ENCODE results near the gene FOCAD. TPM values are rescaled to one million over a fixed set of nuclear protein-coding genes. Genes with fewer than 3 reads are reported as not detected.

Gene FOCAD
- polyA plus RNA-seq, 2 donors: 4.6 to 6.1 TPM

DNA sequence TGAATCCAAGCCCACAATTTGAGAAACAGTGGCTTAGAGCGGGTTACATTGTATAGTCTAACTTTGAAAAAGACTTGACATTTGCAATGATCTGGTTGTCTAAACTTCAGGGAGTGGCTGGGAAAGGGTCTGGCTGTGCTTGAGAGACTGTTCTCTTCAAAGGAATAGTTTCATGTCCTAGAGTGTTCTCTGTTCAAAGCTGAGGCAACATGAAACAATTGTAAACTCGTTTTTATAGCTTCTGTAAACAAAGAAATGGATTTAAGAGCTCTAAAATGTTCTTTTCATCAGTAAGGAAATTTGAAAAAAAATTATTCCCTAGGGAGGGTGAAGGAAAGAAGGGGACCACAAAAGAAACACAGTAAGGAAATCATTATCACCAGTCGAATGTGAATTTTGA, 41.6 kb downstream of the FOCAD start:
- no peak overlapping the region for H3K4me3 ChIP-seq (ENCODE audit: low read depth in 1 of 2, low read length in 2 of 2)
- WGBS, 2 donors: 46 to 55% methylated on average over 3 of the region's 3 CpGs
- H3K27me3 ChIP-seq (ENCODE audit: control insufficient read depth in 1 of 2, insufficient read depth in 2 of 2, low read length in 2 of 2): no peaks in the 10 kb centered on the region
- no peaks in the 10 kb centered on the region for H3K36me3 ChIP-seq (ENCODE audit: control insufficient read depth in 2 of 2, insufficient read depth in 2 of 2, low read length in 1 of 2)
- H3K4me1 ChIP-seq (ENCODE audit: control insufficient read depth in 2 of 2, insufficient read depth in 2 of 2, low read length in 1 of 2): no peaks in the 10 kb centered on the region
- no peak overlapping the region for H3K27ac ChIP-seq (ENCODE audit: low read depth in 2 of 2, low read length in 1 of 2)
- no peaks in the 10 kb centered on the region for H3K9me3 ChIP-seq (ENCODE audit: control insufficient read depth in 2 of 2, insufficient read depth in 1 of 2, low read depth in 1 of 2, low read length in 1 of 2)

DNA sequence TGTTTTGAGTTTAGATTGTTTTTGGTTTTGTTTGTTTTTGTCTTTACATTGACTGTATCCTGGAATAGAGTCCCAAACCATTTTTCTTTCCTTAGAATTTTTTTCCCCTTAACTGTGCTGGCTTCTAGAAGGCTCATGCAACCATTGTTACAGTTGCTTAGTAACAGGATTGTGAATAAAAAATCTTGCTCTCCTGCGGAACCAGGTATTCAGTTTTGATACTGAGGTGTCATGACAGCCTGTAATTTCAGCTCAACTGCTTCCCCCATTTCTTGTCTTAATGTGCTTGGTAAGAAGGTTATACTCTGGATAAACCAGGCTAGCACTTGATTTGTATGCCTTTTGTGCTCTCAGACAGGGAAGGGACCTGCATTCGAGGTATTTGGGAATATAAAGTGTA, 42.1 kb downstream of the FOCAD start:
- Histone ChIP-seq H3K4me3 (ENCODE audit: low read depth in 1 of 2, low read length in 2 of 2) (no peak overlapping the region), H3K27ac (ENCODE audit: low read depth in 2 of 2, low read length in 1 of 2) (no peak overlapping the region), H3K4me1 (ENCODE audit: control insufficient read depth in 2 of 2, insufficient read depth in 2 of 2, low read length in 1 of 2) (no peaks in the 10 kb centered on the region), H3K27me3 (ENCODE audit: control insufficient read depth in 1 of 2, insufficient read depth in 2 of 2, low read length in 2 of 2) (no peaks in the 10 kb centered on the region), H3K36me3 (ENCODE audit: control insufficient read depth in 2 of 2, insufficient read depth in 2 of 2, low read length in 1 of 2) (no peaks in the 10 kb centered on the region), H3K9me3 (ENCODE audit: control insufficient read depth in 2 of 2, insufficient read depth in 1 of 2, low read depth in 1 of 2, low read length in 1 of 2) (no peaks in the 10 kb centered on the region)
- WGBS, 2 donors: 55 to 68% methylated on average over 2 of the region's 2 CpGs

DNA sequence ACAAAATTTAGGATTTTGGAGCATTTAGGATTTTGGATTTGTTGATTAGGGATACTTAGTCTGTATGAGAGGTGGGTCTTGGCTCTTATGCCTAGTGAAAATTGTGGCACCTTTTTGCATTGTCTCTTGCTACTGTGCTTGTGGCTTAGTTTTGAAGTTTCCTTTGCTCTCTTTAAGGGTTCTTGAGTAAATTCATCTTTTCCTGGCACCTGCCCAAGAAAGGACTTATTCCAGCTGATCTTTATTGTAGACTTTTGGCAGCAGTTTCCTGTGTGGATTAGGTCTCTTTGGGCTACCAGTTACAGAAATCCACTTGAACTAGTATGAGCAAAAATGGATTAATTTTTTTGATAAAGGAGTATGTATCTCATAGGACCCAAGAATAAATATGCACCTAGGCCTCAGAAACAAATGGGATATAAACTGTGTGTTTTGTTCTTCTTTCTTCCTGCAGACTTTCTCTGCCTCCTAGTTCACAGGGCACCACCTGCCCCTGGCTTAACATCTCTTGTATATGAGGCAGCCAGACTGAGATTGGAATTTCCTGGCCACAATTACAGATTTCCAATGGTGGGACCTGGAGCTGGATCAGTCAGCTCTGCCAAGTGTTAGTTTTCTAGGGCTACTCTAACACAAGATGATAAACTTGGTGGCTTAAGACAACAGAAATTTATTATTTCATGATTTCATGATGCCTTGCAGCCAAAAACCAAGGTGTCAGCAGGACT, 44.6 kb downstream of the FOCAD start:
- no peak overlapping the region for H3K27ac ChIP-seq (ENCODE audit: low read depth in 2 of 2, low read length in 1 of 2)
- no peaks in the 10 kb centered on the region for H3K27me3 ChIP-seq (ENCODE audit: control insufficient read depth in 1 of 2, insufficient read depth in 2 of 2, low read length in 2 of 2)
- H3K4me3 ChIP-seq (ENCODE audit: low read depth in 1 of 2, low read length in 2 of 2): no peak overlapping the region
- H3K4me1 ChIP-seq (ENCODE audit: control insufficient read depth in 2 of 2, insufficient read depth in 2 of 2, low read length in 1 of 2): no peaks in the 10 kb centered on the region
- no peaks in the 10 kb centered on the region for H3K9me3 ChIP-seq (ENCODE audit: control insufficient read depth in 2 of 2, insufficient read depth in 1 of 2, low read depth in 1 of 2, low read length in 1 of 2)
- no peaks in the 10 kb centered on the region for H3K36me3 ChIP-seq (ENCODE audit: control insufficient read depth in 2 of 2, insufficient read depth in 2 of 2, low read length in 1 of 2)

DNA sequence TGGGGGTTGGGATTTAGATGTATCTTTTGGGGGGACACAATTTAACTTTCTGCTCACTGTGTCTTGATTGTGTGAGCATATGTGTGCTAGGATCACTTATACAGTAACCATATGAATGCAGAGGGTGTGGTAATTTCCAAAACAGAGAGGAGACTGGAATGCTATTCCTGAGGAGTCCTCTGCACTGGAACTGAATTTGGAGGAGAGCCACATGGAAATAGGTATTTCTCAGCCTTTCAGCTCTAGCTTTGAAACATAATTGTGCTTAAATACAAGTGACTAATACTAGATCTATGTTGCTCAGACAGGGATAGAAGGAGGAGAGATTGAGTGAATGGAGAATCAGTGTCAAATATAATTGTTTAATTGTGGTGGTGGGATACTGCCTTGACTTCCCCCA, 45.5 kb downstream of the FOCAD start:
- Histone ChIP-seq H3K27ac (ENCODE audit: low read depth in 2 of 2, low read length in 1 of 2) (no peak overlapping the region), H3K9me3 (ENCODE audit: control insufficient read depth in 2 of 2, insufficient read depth in 1 of 2, low read depth in 1 of 2, low read length in 1 of 2) (no peaks in the 10 kb centered on the region), H3K4me1 (ENCODE audit: control insufficient read depth in 2 of 2, insufficient read depth in 2 of 2, low read length in 1 of 2) (no peaks in the 10 kb centered on the region), H3K4me3 (ENCODE audit: low read depth in 1 of 2, low read length in 2 of 2) (no peak overlapping the region), H3K27me3 (ENCODE audit: control insufficient read depth in 1 of 2, insufficient read depth in 2 of 2, low read length in 2 of 2) (no peaks in the 10 kb centered on the region), H3K36me3 (ENCODE audit: control insufficient read depth in 2 of 2, insufficient read depth in 2 of 2, low read length in 1 of 2) (no peaks in the 10 kb centered on the region)

DNA sequence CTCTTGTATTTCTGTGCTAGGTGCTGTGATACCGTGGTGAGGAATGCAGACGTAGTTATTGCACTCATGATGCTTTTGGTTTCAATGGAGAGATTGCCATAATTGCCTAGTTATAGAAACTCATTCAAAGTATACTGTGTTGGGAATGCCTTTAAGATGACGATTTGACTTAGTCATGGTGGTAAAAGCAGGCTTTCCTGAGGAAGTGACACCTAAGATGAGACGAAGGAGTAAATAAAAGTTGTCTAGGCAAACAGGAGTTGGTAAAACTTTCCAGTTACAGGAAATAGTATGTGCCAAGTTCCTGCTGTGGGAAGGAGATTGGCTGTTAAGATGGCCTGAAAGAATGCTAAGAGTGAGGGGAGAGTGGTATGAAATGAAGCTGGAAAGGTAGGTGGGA, 48.1 kb downstream of the FOCAD start:
- Histone ChIP-seq H3K27ac (ENCODE audit: low read depth in 2 of 2, low read length in 1 of 2) (no peak overlapping the region), H3K4me1 (ENCODE audit: control insufficient read depth in 2 of 2, insufficient read depth in 2 of 2, low read length in 1 of 2) (no peaks in the 10 kb centered on the region), H3K9me3 (ENCODE audit: control insufficient read depth in 2 of 2, insufficient read depth in 1 of 2, low read depth in 1 of 2, low read length in 1 of 2) (no peaks in the 10 kb centered on the region), H3K27me3 (ENCODE audit: control insufficient read depth in 1 of 2, insufficient read depth in 2 of 2, low read length in 2 of 2) (no peaks in the 10 kb centered on the region), H3K36me3 (ENCODE audit: control insufficient read depth in 2 of 2, insufficient read depth in 2 of 2, low read length in 1 of 2) (no peaks in the 10 kb centered on the region), H3K4me3 (ENCODE audit: low read depth in 1 of 2, low read length in 2 of 2) (no peak overlapping the region)
- 77 to 81% methylated on average over 4 of the region's 4 CpGs for WGBS, 2 donors

DNA sequence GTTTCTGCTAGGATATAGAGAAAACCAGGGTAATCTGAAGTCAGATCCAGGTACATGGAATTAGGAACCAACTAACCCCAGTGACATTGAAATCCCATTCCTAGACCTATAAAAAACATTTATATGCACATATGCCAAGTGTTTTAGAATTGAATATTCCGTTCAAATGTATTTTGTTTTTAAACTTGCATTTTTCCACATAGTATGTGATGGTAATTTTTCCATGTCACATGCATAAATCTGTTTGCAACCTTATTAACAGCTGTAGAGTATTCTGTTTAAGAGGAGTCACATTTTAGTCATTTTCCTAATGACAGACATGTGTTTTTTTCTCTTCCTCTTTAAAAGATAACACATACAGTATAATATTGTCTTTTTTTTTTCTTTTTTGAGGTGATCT, 50.2 kb downstream of the FOCAD start:
- no peaks in the 10 kb centered on the region for H3K9me3 ChIP-seq (ENCODE audit: control insufficient read depth in 2 of 2, insufficient read depth in 1 of 2, low read depth in 1 of 2, low read length in 1 of 2)
- no peak overlapping the region for H3K4me3 ChIP-seq (ENCODE audit: low read depth in 1 of 2, low read length in 2 of 2)
- H3K27me3 ChIP-seq (ENCODE audit: control insufficient read depth in 1 of 2, insufficient read depth in 2 of 2, low read length in 2 of 2): no peaks in the 10 kb centered on the region
- H3K36me3 ChIP-seq (ENCODE audit: control insufficient read depth in 2 of 2, insufficient read depth in 2 of 2, low read length in 1 of 2): no peaks in the 10 kb centered on the region
- no peak overlapping the region for H3K27ac ChIP-seq (ENCODE audit: low read depth in 2 of 2, low read length in 1 of 2)
- 93 to 94% methylated on average over 1 of the region's 1 CpG for WGBS, 2 donors
- H3K4me1 ChIP-seq (ENCODE audit: control insufficient read depth in 2 of 2, insufficient read depth in 2 of 2, low read length in 1 of 2): no peaks in the 10 kb centered on the region

DNA sequence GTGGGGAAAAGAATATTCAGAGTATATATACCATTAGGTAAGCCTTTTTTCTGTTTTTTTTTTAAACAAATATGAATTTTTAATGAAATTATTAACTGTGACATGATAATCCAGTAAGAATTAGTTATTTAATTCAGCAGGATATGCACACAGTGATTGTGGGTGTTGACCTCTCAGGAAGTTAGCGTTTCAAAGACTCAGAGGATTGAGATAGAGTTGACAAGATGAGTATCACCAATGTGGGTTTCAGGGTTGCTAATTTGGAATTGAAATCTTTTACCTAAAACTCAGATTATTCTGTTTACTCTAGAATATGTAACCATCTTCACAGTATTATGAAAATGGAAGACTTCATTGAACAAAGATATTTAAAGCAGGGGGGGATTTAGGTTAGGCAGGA, 56.2 kb downstream of the FOCAD start:
- no peaks in the 10 kb centered on the region for H3K4me1 ChIP-seq (ENCODE audit: control insufficient read depth in 2 of 2, insufficient read depth in 2 of 2, low read length in 1 of 2)
- no peaks in the 10 kb centered on the region for H3K36me3 ChIP-seq (ENCODE audit: control insufficient read depth in 2 of 2, insufficient read depth in 2 of 2, low read length in 1 of 2)
- 80 to 87% methylated on average over 1 of the region's 1 CpG for WGBS, 2 donors
- H3K9me3 ChIP-seq (ENCODE audit: control insufficient read depth in 2 of 2, insufficient read depth in 1 of 2, low read depth in 1 of 2, low read length in 1 of 2): no peaks in the 10 kb centered on the region
- no peaks in the 10 kb centered on the region for H3K27me3 ChIP-seq (ENCODE audit: control insufficient read depth in 1 of 2, insufficient read depth in 2 of 2, low read length in 2 of 2)
- H3K4me3 ChIP-seq (ENCODE audit: low read depth in 1 of 2, low read length in 2 of 2): no peak overlapping the region
- no peak overlapping the region for H3K27ac ChIP-seq (ENCODE audit: low read depth in 2 of 2, low read length in 1 of 2)

DNA sequence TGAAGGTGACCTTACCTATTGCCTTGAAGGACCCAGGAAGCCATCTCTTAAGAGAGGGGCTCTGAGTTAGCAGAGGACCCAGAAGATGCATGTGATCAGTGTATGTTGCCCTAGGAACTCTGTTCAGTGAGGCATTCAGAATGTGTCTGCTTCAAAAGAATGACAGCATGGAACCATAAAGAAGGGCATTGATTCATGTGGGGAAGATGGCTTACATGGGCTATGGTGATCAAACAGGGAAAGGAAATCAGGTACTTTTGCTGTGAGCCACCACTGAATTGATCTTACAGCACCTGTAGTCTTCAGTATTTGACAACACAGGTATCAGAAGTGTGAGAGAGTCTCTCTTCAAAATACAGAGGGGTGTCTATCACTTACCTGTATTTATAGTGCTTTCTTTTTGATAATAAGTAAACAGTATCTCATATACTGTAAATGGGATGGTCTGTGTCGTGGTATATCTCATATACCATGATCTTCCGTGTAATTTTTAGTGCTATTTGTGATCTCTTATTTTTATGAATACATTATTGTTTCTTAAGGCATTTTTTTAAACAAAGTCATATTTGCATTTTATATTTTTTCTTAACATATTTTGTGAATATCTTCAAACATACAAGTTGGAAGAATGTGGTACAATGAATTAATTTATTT, 57.0 kb downstream of the FOCAD start:
- no peaks in the 10 kb centered on the region for H3K36me3 ChIP-seq (ENCODE audit: control insufficient read depth in 2 of 2, insufficient read depth in 2 of 2, low read length in 1 of 2)
- no peaks in the 10 kb centered on the region for H3K4me1 ChIP-seq (ENCODE audit: control insufficient read depth in 2 of 2, insufficient read depth in 2 of 2, low read length in 1 of 2)
- 96% methylated on average over 2 of the region's 2 CpGs for WGBS, 2 donors
- H3K27ac ChIP-seq (ENCODE audit: low read depth in 2 of 2, low read length in 1 of 2): no peak overlapping the region
- H3K27me3 ChIP-seq (ENCODE audit: control insufficient read depth in 1 of 2, insufficient read depth in 2 of 2, low read length in 2 of 2): no peaks in the 10 kb centered on the region
- H3K9me3 ChIP-seq (ENCODE audit: control insufficient read depth in 2 of 2, insufficient read depth in 1 of 2, low read depth in 1 of 2, low read length in 1 of 2): no peaks in the 10 kb centered on the region
- no peak overlapping the region for H3K4me3 ChIP-seq (ENCODE audit: low read depth in 1 of 2, low read length in 2 of 2)

DNA sequence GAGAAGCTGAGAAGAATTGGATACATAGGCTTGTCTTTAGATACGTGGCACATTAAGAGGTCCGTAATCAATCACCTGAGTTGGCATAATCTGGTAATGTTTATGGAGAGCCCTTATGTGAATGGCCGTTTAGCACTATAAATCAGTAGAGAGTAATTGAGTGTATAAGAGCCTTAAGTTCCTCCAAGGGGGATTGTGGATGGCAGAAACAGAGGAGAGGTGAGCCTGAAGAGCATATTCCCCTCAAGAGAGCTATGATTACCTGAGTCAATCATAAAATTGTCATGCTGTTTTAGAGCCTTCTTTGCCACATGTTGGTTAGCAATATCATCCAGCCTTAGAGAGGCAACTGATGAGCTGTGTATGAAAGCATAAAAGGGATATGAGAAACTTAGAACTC, 58.8 kb downstream of the FOCAD start:
- Histone ChIP-seq H3K9me3 (ENCODE audit: control insufficient read depth in 2 of 2, insufficient read depth in 1 of 2, low read depth in 1 of 2, low read length in 1 of 2) (no peaks in the 10 kb centered on the region), H3K4me3 (ENCODE audit: low read depth in 1 of 2, low read length in 2 of 2) (no peak overlapping the region), H3K27ac (ENCODE audit: low read depth in 2 of 2, low read length in 1 of 2) (no peak overlapping the region), H3K4me1 (ENCODE audit: control insufficient read depth in 2 of 2, insufficient read depth in 2 of 2, low read length in 1 of 2) (no peaks in the 10 kb centered on the region), H3K27me3 (ENCODE audit: control insufficient read depth in 1 of 2, insufficient read depth in 2 of 2, low read length in 2 of 2) (no peaks in the 10 kb centered on the region), H3K36me3 (ENCODE audit: control insufficient read depth in 2 of 2, insufficient read depth in 2 of 2, low read length in 1 of 2) (no peaks in the 10 kb centered on the region)
- 89 to 90% methylated on average over 3 of the region's 3 CpGs for WGBS, 2 donors

DNA sequence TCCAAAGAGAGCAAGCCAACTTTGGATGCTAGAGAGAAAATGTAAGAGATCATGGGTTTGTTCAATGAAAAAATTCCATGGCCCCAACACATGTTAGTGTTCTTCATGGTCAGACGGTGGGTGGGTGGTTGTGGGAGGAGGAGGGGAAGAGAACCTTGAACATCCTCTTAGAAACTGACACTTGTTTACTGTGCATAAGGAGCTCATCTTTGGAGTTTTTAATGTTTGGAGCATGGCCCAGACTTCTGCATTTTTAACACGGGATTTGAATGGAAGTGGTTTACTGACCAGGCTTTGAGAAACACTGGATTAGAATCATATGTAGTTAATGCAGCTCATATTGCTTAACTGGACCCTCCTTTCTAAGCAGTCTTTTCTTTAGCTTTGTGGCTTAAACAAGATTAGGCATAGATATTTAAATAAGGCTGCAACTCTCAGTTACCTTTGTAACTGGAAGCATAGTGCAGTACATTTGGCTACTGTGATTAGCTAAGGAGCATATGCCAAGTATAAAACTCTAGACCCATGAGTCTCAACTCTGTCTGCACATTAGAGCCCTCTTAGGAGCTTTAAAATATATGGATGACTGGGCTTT, 60.1 kb downstream of the FOCAD start:
- Histone ChIP-seq H3K27me3 (ENCODE audit: control insufficient read depth in 1 of 2, insufficient read depth in 2 of 2, low read length in 2 of 2) (no peaks in the 10 kb centered on the region), H3K4me3 (ENCODE audit: low read depth in 1 of 2, low read length in 2 of 2) (no peak overlapping the region), H3K36me3 (ENCODE audit: control insufficient read depth in 2 of 2, insufficient read depth in 2 of 2, low read length in 1 of 2) (no peaks in the 10 kb centered on the region), H3K4me1 (ENCODE audit: control insufficient read depth in 2 of 2, insufficient read depth in 2 of 2, low read length in 1 of 2) (no peaks in the 10 kb centered on the region), H3K27ac (ENCODE audit: low read depth in 2 of 2, low read length in 1 of 2) (no peak overlapping the region), H3K9me3 (ENCODE audit: control insufficient read depth in 2 of 2, insufficient read depth in 1 of 2, low read depth in 1 of 2, low read length in 1 of 2) (no peaks in the 10 kb centered on the region)
- WGBS, 2 donors: 54 to 67% methylated on average over 2 of the region's 2 CpGs
